Type B pancreatic cell (in vitro differentiated cells): Measurements from ENCODE around the gene RNF25. TPM values are rescaled to one million over a fixed set of nuclear protein-coding genes. Genes with fewer than 3 reads are reported as not detected.

Source experiments
- DNase-seq: peaks from one replicate; pipeline ENCODE4 v3.0.0; 2021; ENCODE audit warnings: mixed read lengths; ENCODE audit not compliant: unreplicated experiment; ENCODE audit errors: extremely low spot score
- H3K27ac Mint-ChIP-seq: 2 replicates; pipeline ENCODE4 v1.8.0; 2021; ENCODE audit warnings: mild to moderate bottlenecking, mixed read lengths
- H3K27me3 Mint-ChIP-seq: 2 replicates; pipeline ENCODE4 v1.8.0; 2021; ENCODE audit warnings: mixed read lengths
- H3K36me3 Mint-ChIP-seq: 2 replicates; pipeline ENCODE4 v1.8.0; 2021; ENCODE audit warnings: mixed read lengths
- H3K4me1 Mint-ChIP-seq: one replicate; pipeline ENCODE4 v1.8.0; 2021; ENCODE audit warnings: mixed read lengths; ENCODE audit not compliant: unreplicated experiment
- H3K4me3 Mint-ChIP-seq: 2 replicates; pipeline ENCODE4 v1.8.0; 2021; ENCODE audit warnings: mild to moderate bottlenecking, mixed read lengths
- H3K9me3 Mint-ChIP-seq: 2 replicates; pipeline ENCODE4 v1.8.0; 2021; ENCODE audit warnings: mixed read lengths
- CTCF ChIP-seq: fragments of 200-600 bp; sonication (generic); conservative IDR thresholded peaks from 2 replicates; pipeline ENCODE4 v1.5.0; 2021; ENCODE audit warnings: antibody characterized with exemption, mild to moderate bottlenecking
- total RNA-seq: library from RNA; stranded (reverse); gene quantifications from 2 replicates; pipeline ENCODE4 v1.2.1, GENCODE V29; 2021; ENCODE audit warnings: low replicate concordance

The RNF25 gene
- total RNA-seq, 1 donor from 2014 or later, result 30.5 TPM

DNA sequence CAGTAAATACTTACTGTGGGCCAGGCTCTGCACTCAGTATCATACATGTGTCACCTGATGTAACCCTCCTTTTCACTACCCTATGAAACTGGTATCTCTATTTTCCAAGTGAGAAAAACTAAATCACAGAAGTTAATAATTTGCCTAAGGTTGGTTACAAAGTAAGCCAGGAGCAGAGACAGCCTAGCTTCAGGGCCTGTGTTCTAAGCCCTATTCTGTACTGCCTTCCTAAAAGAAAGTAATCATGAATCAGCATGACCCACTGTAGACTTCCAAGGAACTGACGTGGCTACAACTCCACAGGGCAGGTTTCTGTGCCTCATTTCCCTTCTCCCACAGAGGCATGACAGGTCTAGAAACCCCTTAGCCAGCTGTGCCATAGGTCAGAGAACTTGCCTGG, 26.7 kb downstream of the RNF25 start:
- no peaks in the 10 kb centered on the region for H3K36me3 Mint-ChIP-seq
- H3K4me3 Mint-ChIP-seq, result no peak overlapping the region
- TF ChIP-seq CTCF, result no peak
- H3K4me1 Mint-ChIP-seq, result no peaks in the 10 kb centered on the region
- no peaks in the 10 kb centered on the region for H3K27me3 Mint-ChIP-seq
- no peak for DNase-seq
- H3K27ac Mint-ChIP-seq, result no peak overlapping the region
- H3K9me3 Mint-ChIP-seq, result no peaks in the 10 kb centered on the region

DNA sequence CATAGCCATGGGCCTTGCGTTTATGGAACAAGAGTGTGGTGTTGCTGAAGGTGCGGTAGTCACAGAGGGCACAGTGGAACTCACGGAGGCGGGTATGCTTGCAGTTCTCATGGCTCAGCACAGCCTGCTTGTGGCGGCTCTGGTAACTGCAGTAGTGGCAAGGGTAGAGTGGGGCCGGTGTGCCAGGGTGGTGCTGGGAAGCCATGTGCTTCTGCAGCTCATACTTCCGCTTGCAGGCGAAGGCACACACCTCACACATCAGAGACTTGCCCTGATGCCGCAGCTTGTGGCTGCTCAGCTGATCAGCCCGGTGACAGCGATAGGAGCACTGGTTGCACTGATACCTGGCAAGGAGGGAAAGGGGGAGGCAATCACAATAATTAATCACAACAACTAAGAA, 27.1 kb downstream of the RNF25 start:
- DNase-seq, result no peak
- Mint-ChIP-seq H3K4me1 (no peaks in the 10 kb centered on the region), H3K36me3 (no peaks in the 10 kb centered on the region), H3K4me3 (no peak overlapping the region), H3K27ac (no peak overlapping the region), H3K27me3 (no peaks in the 10 kb centered on the region), H3K9me3 (no peaks in the 10 kb centered on the region)
- no peak for TF ChIP-seq CTCF

DNA sequence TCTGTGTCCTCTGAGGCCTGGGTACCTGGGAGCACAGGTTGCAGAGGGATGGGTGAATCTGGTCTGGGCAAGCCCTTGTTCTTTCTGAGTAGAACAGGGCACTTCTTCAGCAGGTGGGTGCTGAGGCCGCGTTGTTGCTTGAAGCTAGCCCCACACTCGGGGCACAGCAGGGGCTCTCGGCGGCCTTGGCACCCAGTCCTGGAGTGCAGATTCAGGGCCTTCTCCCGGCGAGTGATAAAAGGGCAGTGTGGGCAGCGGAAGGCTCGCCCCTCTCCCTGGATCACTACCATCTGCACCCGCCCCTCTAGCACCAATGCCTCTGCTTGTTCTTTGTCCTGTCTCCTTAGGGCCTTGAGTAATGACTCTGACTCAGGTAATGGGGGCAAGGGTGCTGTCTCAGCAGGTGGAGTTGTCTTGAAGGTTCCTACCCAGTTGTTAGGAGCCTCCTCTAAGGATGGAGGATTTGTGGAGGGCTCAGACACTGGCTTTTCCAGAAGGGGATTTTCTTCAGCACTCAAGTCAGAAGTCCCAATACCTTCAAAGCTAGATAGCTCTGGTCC, 28.0 kb downstream of the RNF25 start:
- Mint-ChIP-seq H3K27ac (no peak overlapping the region), H3K4me1 (no peaks in the 10 kb centered on the region), H3K4me3 (no peak overlapping the region), H3K9me3 (no peaks in the 10 kb centered on the region), H3K36me3 (no peaks in the 10 kb centered on the region), H3K27me3 (no peaks in the 10 kb centered on the region)
- no peak for DNase-seq
- TF ChIP-seq CTCF, result no peak

- peaks cover 2% of the 10 kb centered on the region for H3K36me3 Mint-ChIP-seq
- no peaks in the 10 kb centered on the region for H3K27me3 Mint-ChIP-seq
- no peaks in the 10 kb centered on the region for H3K4me1 Mint-ChIP-seq
- H3K27ac Mint-ChIP-seq, result no peak overlapping the region
- no peak for TF ChIP-seq CTCF
- no peak overlapping the region for H3K4me3 Mint-ChIP-seq
- DNase-seq, result no peak
- no peaks in the 10 kb centered on the region for H3K9me3 Mint-ChIP-seq
Observed at GRCh38 chr2:218642786-218643185, 29.0 kb downstream of the RNF25 start.

- Mint-ChIP-seq H3K4me1 (no peaks in the 10 kb centered on the region), H3K27ac (no peak overlapping the region), H3K36me3 (peaks cover 8% of the 10 kb centered on the region), H3K4me3 (no peak overlapping the region), H3K27me3 (no peaks in the 10 kb centered on the region), H3K9me3 (no peaks in the 10 kb centered on the region)
- no peak for TF ChIP-seq CTCF
- no peak for DNase-seq
Observed at GRCh38 chr2:218642121-218642656, 29.6 kb downstream of the RNF25 start.
